HG02973 (cell line): Measurements from ENCODE around the gene OR4M1.
"Not testable (repeated sequence)": the region's sequence is repeated elsewhere in the genome, so short reads cannot be mapped to it uniquely, and the experiment has no call there.

Experiments used
- ATAC-seq: cut with Tn5 transposase; IDR thresholded peaks from one replicate; pipeline ENCODE4 v1.9.1; 2021; ENCODE audit warnings: moderate library complexity; ENCODE audit not compliant: unreplicated experiment

OR4M1 gene

GRCh38 chr14:19821016-19821415, 47.7 kb downstream of the OR4M1 start:
- not testable (repeated sequence) for ATAC-seq

GRCh38 chr14:19823178-19823577, 49.9 kb downstream of the OR4M1 start:
- ATAC-seq = no peak

GRCh38 chr14:19823765-19824164, 50.5 kb downstream of the OR4M1 start:
- ATAC-seq = no peak

- not testable (repeated sequence) for ATAC-seq
Measured at GRCh38 chr14:19827626-19828244, 54.4 kb downstream of the OR4M1 start.

GRCh38 chr14:19828314-19828713, 55.0 kb downstream of the OR4M1 start:
- ATAC-seq = no peak
